Measurements from ENCODE around the gene FCHSD2.

DNA sequence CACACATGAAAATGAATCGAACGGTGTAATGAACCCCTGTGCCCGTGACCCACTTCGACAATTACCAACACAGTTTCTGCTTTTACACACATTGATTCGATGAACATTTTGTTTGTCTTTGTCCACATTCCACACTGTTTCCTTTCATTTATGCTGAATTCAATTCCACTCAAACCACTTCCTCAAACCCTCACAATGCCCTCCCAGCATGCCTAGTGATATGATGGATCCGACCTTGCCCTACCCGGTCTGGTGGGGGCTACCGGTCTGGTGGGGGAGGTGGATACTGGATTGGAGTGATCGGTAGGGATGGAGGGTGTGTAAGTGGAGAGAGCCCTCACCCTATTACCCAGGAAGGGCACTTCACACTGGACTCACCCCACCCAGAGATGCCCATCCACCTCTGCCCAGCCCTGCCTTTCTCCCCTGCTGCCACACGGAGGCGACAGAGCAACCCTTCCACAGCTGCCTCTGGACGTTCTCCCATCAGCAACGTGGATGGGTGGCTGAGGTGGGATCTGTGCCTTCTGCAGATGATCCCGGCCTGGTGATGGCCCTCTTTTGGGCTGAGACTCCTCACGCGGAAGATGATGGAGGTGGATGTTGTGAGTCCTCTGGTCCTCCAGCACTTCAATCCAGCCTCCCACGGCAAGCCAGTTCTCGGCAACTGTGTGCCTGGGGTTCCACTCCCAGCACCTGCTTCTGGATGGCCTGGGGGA lies 43.0 kb upstream of the FCHSD2 start:
- TF ChIP-seq, protein P1, sequence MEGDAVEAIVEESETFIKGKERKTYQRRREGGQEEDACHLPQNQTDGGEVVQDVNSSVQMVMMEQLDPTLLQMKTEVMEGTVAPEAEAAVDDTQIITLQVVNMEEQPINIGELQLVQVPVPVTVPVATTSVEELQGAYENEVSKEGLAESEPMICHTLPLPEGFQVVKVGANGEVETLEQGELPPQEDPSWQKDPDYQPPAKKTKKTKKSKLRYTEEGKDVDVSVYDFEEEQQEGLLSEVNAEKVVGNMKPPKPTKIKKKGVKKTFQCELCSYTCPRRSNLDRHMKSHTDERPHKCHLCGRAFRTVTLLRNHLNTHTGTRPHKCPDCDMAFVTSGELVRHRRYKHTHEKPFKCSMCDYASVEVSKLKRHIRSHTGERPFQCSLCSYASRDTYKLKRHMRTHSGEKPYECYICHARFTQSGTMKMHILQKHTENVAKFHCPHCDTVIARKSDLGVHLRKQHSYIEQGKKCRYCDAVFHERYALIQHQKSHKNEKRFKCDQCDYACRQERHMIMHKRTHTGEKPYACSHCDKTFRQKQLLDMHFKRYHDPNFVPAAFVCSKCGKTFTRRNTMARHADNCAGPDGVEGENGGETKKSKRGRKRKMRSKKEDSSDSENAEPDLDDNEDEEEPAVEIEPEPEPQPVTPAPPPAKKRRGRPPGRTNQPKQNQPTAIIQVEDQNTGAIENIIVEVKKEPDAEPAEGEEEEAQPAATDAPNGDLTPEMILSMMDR (IDR thresholded peaks at IDR 0.05): peak; percentile 88
- TF ChIP-seq EZH2 (IDR thresholded peaks at IDR 0.05; ENCODE audit: borderline replicate concordance, insufficient read depth, low read depth, low read length, poor library complexity, severe bottlenecking): no peak

All from B cell (primary cell).